GM12878 (cell line): ENCODE results near the gene PNMA1. TPM values are rescaled to one million over a fixed set of nuclear protein-coding genes. Genes with fewer than 3 reads are reported as not detected.
A peak's percentile ranks its signal among the peaks of the same experiment; 100 is the strongest.

ENCODE experiments used
- ATF7 ChIP-seq: fragments of 450-650 bp; IDR thresholded peaks from 2 replicates; pipeline ENCODE4 v1.6.1; 2016; ENCODE audit warnings: low read depth, mild to moderate bottlenecking
- CREB1 ChIP-seq: IDR thresholded peaks from 2 replicates; pipeline ENCODE4 v1.6.1; 2012; ENCODE audit warnings: low read depth, mild to moderate bottlenecking, inconsistent platforms
- EED ChIP-seq: sonication (generic); IDR thresholded peaks from 2 replicates; pipeline ENCODE4 v1.6.1; 2016; ENCODE audit warnings: antibody characterized with exemption, low read depth
- ESRRA ChIP-seq: IDR thresholded peaks from 2 replicates; pipeline ENCODE4 v1.6.1; 2012; ENCODE audit warnings: mild to moderate bottlenecking, low read length, improper control_type of control experiment
- IKZF1 ChIP-seq: fragments of 450-650 bp; conservative IDR thresholded peaks from 2 replicates; pipeline ENCODE4 v1.6.1; 2017; ENCODE audit warnings: antibody characterized with exemption, mild to moderate bottlenecking
- IKZF2 ChIP-seq, 2 experiments: fragments of 450-650 bp; IDR thresholded peaks; 2 replicates each; pipeline ENCODE4 v1.6.1; 2017; ENCODE audit warnings: mild to moderate bottlenecking in 2 of 2, moderate library complexity in 2 of 2
- MYC ChIP-seq: IDR thresholded peaks from 2 replicates; pipeline ENCODE4 v1.6.1; 2011; ENCODE audit warnings: mild to moderate bottlenecking, low read length, moderate library complexity, inconsistent platforms; ENCODE audit not compliant: insufficient read depth, insufficient replicate concordance, insufficient read length, severe bottlenecking
- NBN ChIP-seq: fragments of 450-650 bp; IDR thresholded peaks from 2 replicates; pipeline ENCODE4 v1.6.1; 2016
- NR2C2 ChIP-seq: IDR thresholded peaks from 2 replicates; pipeline ENCODE4 v1.6.1; 2011; ENCODE audit warnings: borderline replicate concordance, low read depth; ENCODE audit not compliant: control insufficient read depth, insufficient read length
- RAD21 ChIP-seq: IDR thresholded peaks from 2 replicates; pipeline ENCODE4 v1.6.1; 2011; ENCODE audit warnings: mild to moderate bottlenecking, low read depth, low read length, moderate library complexity; ENCODE audit not compliant: insufficient read depth
- RCOR1 ChIP-seq: conservative IDR thresholded peaks from 2 replicates; pipeline ENCODE4 v1.6.1; 2012; ENCODE audit warnings: low read depth, low read length, improper control_type of control experiment
- SIX5 ChIP-seq: IDR thresholded peaks from 2 replicates; pipeline ENCODE4 v1.6.1; 2011; ENCODE audit warnings: mild to moderate bottlenecking, low read depth, low read length, moderate library complexity; ENCODE audit not compliant: severe bottlenecking
- SPI1 ChIP-seq: IDR thresholded peaks from 2 replicates; pipeline ENCODE4 v1.6.1; 2011; ENCODE audit warnings: low read depth, mild to moderate bottlenecking, low read length, moderate library complexity, borderline replicate concordance; ENCODE audit not compliant: insufficient read depth
- TCF7 ChIP-seq: IDR thresholded peaks from 2 replicates; pipeline ENCODE4 v1.6.1; 2014; ENCODE audit warnings: antibody characterized with exemption, borderline replicate concordance
- YY1 ChIP-seq: IDR thresholded peaks from 2 replicates; pipeline ENCODE4 v1.6.1; 2011; ENCODE audit warnings: low read depth, mild to moderate bottlenecking, low read length
- ZNF217 ChIP-seq: fragments of 450-650 bp; IDR thresholded peaks from 2 replicates; pipeline ENCODE4 v1.6.1; 2017; ENCODE audit warnings: antibody characterized with exemption, mild to moderate bottlenecking
- ZNF24 ChIP-seq: fragments of 450-650 bp; IDR thresholded peaks from 2 replicates; pipeline ENCODE4 v1.6.1; 2017; ENCODE audit warnings: antibody characterized with exemption, mild to moderate bottlenecking
- polyA plus RNA-seq, 11 experiments: library from polyadenylated mRNA; depleted of rRNA in 4 of 11; unstranded in 6 of 11; stranded (reverse) in 5 of 11; fragments of >200 nt; fragmentation: Nextera tagmentation in 4 of 11; fragmentation: Illumina TruSeq in 1 of 11; extraction: Ambion mirVana in 4 of 11; extraction: Trizol in 1 of 11; gene quantifications; 1 replicate in 1 of 11; 2 replicates in 10 of 11; pipeline versions ENCODE4 v1.2.1 to v1.2.3, GENCODE V29; 2011 to 2016; ENCODE audit warnings: inconsistent platforms in 2 of 11, missing spikeins in 2 of 11, low read depth in 1 of 11
- total RNA-seq, 4 experiments: library from RNA; depleted of rRNA in 3 of 4; stranded (reverse); fragments of >200 nt in 3 of 4; fragmentation: Illumina TruSeq in 1 of 4; extraction: Trizol in 1 of 4; gene quantifications; 2 replicates each; pipeline versions ENCODE4 v1.2.1 to v1.2.3, GENCODE V29; 2013 to 2021
- TF ChIP-seq, protein P1 (sequence below): fragments of 450-650 bp; IDR thresholded peaks from 2 replicates; pipeline ENCODE4 v1.6.1; 2016; ENCODE audit warnings: mild to moderate bottlenecking, moderate library complexity, borderline replicate concordance

The PNMA1 gene
- total and polyA plus RNA-seq, 10 of the 15 experiments (the other 5 are each of a cell fraction or from before 2014, with no cell fraction given) = 1.8 to 39.3 (median 11.1) TPM

- TF ChIP-seq, protein P1, sequence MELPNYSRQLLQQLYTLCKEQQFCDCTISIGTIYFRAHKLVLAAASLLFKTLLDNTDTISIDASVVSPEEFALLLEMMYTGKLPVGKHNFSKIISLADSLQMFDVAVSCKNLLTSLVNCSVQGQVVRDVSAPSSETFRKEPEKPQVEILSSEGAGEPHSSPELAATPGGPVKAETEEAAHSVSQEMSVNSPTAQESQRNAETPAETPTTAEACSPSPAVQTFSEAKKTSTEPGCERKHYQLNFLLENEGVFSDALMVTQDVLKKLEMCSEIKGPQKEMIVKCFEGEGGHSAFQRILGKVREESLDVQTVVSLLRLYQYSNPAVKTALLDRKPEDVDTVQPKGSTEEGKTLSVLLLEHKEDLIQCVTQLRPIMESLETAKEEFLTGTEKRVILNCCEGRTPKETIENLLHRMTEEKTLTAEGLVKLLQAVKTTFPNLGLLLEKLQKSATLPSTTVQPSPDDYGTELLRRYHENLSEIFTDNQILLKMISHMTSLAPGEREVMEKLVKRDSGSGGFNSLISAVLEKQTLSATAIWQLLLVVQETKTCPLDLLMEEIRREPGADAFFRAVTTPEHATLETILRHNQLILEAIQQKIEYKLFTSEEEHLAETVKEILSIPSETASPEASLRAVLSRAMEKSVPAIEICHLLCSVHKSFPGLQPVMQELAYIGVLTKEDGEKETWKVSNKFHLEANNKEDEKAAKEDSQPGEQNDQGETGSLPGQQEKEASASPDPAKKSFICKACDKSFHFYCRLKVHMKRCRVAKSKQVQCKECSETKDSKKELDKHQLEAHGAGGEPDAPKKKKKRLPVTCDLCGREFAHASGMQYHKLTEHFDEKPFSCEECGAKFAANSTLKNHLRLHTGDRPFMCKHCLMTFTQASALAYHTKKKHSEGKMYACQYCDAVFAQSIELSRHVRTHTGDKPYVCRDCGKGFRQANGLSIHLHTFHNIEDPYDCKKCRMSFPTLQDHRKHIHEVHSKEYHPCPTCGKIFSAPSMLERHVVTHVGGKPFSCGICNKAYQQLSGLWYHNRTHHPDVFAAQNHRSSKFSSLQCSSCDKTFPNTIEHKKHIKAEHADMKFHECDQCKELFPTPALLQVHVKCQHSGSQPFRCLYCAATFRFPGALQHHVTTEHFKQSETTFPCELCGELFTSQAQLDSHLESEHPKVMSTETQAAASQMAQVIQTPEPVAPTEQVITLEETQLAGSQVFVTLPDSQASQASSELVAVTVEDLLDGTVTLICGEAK = peak; percentile 16; the same call in 1 of the 2 replicates
- TF ChIP-seq EED = peak; percentile 14; the same call in 1 of the 2 replicates
- no peak for TF ChIP-seq YY1
- TF ChIP-seq ZNF217 = peak; percentile 49; the same call in 1 of the 2 replicates
- TF ChIP-seq MYC = peak; percentile 1
- TF ChIP-seq NBN = peak; percentile 16
- no peak for TF ChIP-seq CREB1
- no peak for TF ChIP-seq TCF7
- TF ChIP-seq NR2C2 = no peak
- TF ChIP-seq RAD21 = no peak
- peak; percentile 34; the same call in 1 of the 2 replicates for TF ChIP-seq ATF7
- TF ChIP-seq RCOR1 = no peak
- TF ChIP-seq SIX5 = no peak
- no peak for TF ChIP-seq SPI1
- peak in 1 of 2 experiments; percentile 61; a peak in 1 of 4 replicates for TF ChIP-seq IKZF2 (IDR thresholded peaks at IDR 0.05)
- TF ChIP-seq ESRRA = no peak
- no peak for TF ChIP-seq ZNF24
- peak; percentile 37; the same call in 1 of the 2 replicates for TF ChIP-seq IKZF1
Observed at GRCh38 chr14:73760598-73761586, 46.7 kb upstream of the PNMA1 start (continued).
